ENCODE measurements around the gene GPRIN3. TPM values are rescaled to one million over a fixed set of nuclear protein-coding genes. Genes with fewer than 3 reads are reported as not detected.
"Not testable (repeated sequence)": the region's sequence is repeated elsewhere in the genome, so short reads cannot be mapped to it uniquely, and the experiment has no call there.

The GPRIN3 gene
- total RNA-seq, 1 experiment from 2014 or later, result 7.6 TPM

- CTCF ChIA-PET, result no interaction called here
- no TSS peak for BruUV-seq (replicated peaks)
- intact Hi-C loops (cut with micrococcal nuclease; ENCODE audit: unreplicated experiment), result no loop called here
- peaks cover 2% of the 10 kb centered on the region for H3K9me3 Mint-ChIP-seq (ENCODE audit: low read depth, unreplicated experiment)
- H3K4me3 Mint-ChIP-seq (ENCODE audit: low read depth, unreplicated experiment), result no peak overlapping the region
- TF ChIP-seq CTCF (IDR thresholded peaks at IDR 0.05; ENCODE audit: unreplicated experiment), result no peak
- H3K4me1 Mint-ChIP-seq (ENCODE audit: low read depth, unreplicated experiment), result no peaks in the 10 kb centered on the region
- H3K27ac Mint-ChIP-seq (ENCODE audit: unreplicated experiment), result no peak overlapping the region
- no peak for DNase-seq
- H3K27me3 Mint-ChIP-seq (ENCODE audit: unreplicated experiment), result no peaks in the 10 kb centered on the region
- no peaks in the 10 kb centered on the region for H3K36me3 Mint-ChIP-seq (ENCODE audit: insufficient read depth, unreplicated experiment)
Measured at GRCh38 chr4:89212666-89213381, 94.8 kb downstream of the GPRIN3 start.

- no peak for TF ChIP-seq CTCF (IDR thresholded peaks at IDR 0.05; ENCODE audit: unreplicated experiment)
- intact Hi-C loops (cut with micrococcal nuclease; ENCODE audit: unreplicated experiment), result no loop called here
- BruUV-seq (replicated peaks), result no TSS peak
- Mint-ChIP-seq H3K9me3 (ENCODE audit: low read depth, unreplicated experiment) (peaks cover 2% of the 10 kb centered on the region), H3K36me3 (ENCODE audit: insufficient read depth, unreplicated experiment) (no peaks in the 10 kb centered on the region), H3K4me3 (ENCODE audit: low read depth, unreplicated experiment) (no peak overlapping the region), H3K27ac (ENCODE audit: unreplicated experiment) (no peak overlapping the region), H3K27me3 (ENCODE audit: unreplicated experiment) (no peaks in the 10 kb centered on the region), H3K4me1 (ENCODE audit: low read depth, unreplicated experiment) (peaks cover 10% of the 10 kb centered on the region)
- DNase-seq, result no peak
- CTCF ChIA-PET, result no interaction called here
Measured at GRCh38 chr4:89204624-89205023, 103.0 kb downstream of the GPRIN3 start.

- no peak overlapping the region for H3K4me3 Mint-ChIP-seq (ENCODE audit: low read depth, unreplicated experiment)
- H3K4me1 Mint-ChIP-seq (ENCODE audit: low read depth, unreplicated experiment), result peaks cover 10% of the 10 kb centered on the region
- H3K36me3 Mint-ChIP-seq (ENCODE audit: insufficient read depth, unreplicated experiment), result no peaks in the 10 kb centered on the region
- H3K27me3 Mint-ChIP-seq (ENCODE audit: unreplicated experiment), result no peaks in the 10 kb centered on the region
- intact Hi-C loops (cut with micrococcal nuclease; ENCODE audit: unreplicated experiment), result no loop called here
- CTCF ChIA-PET, result no interaction called here
- peaks cover 2% of the 10 kb centered on the region for H3K9me3 Mint-ChIP-seq (ENCODE audit: low read depth, unreplicated experiment)
- DNase-seq, result no peak
- no peak overlapping the region for H3K27ac Mint-ChIP-seq (ENCODE audit: unreplicated experiment)
- no peak for TF ChIP-seq CTCF (IDR thresholded peaks at IDR 0.05; ENCODE audit: unreplicated experiment)
- BruUV-seq (replicated peaks), result no TSS peak
Measured at GRCh38 chr4:89203902-89204301, 103.7 kb downstream of the GPRIN3 start.

- H3K27me3 Mint-ChIP-seq (ENCODE audit: unreplicated experiment); CTCF ChIA-PET; H3K4me3 Mint-ChIP-seq (ENCODE audit: low read depth, unreplicated experiment); DNase-seq; intact Hi-C loops (cut with micrococcal nuclease; ENCODE audit: unreplicated experiment); H3K9me3 Mint-ChIP-seq (ENCODE audit: low read depth, unreplicated experiment); H3K27ac Mint-ChIP-seq (ENCODE audit: unreplicated experiment); H3K36me3 Mint-ChIP-seq (ENCODE audit: insufficient read depth, unreplicated experiment); BruUV-seq (replicated peaks): not testable (repeated sequence)
- H3K4me1 Mint-ChIP-seq (ENCODE audit: low read depth, unreplicated experiment), result peaks cover 13% of the 10 kb centered on the region
Measured at GRCh38 chr4:89199394-89199793, 108.2 kb downstream of the GPRIN3 start.

GRCh38 chr4:89197920-89198319 lies 109.7 kb downstream of the GPRIN3 start:
- Mint-ChIP-seq H3K9me3 (ENCODE audit: low read depth, unreplicated experiment) (no peaks in the 10 kb centered on the region), H3K36me3 (ENCODE audit: insufficient read depth, unreplicated experiment) (no peaks in the 10 kb centered on the region), H3K4me3 (ENCODE audit: low read depth, unreplicated experiment) (peak overlapping the region; percentile 8), H3K27ac (ENCODE audit: unreplicated experiment) (peak overlapping the region; percentile 58), H3K4me1 (ENCODE audit: low read depth, unreplicated experiment) (peaks cover 19% of the 10 kb centered on the region), H3K27me3 (ENCODE audit: unreplicated experiment) (no peaks in the 10 kb centered on the region)
- CTCF ChIA-PET, result no interaction called here
- intact Hi-C loops (cut with micrococcal nuclease; ENCODE audit: unreplicated experiment), result loop anchor here (2.0 kb wide), 1 partner anchor 33 kb away; no protein-coding TSS in a partner anchor
- TF ChIP-seq CTCF (IDR thresholded peaks at IDR 0.05; ENCODE audit: unreplicated experiment), result no peak
- BruUV-seq (replicated peaks), result no TSS peak
- DNase-seq, result no peak

Data from Calu3 (cell line).